NCI-H526 (cell line): Measurements from ENCODE around the gene ALS2.
"Not testable (repeated sequence)": the region's sequence is repeated elsewhere in the genome, so short reads cannot be mapped to it uniquely, and the experiment has no call there.

ENCODE experiments used
- DNase-seq, 2 experiments: peaks; one replicate each; lab custom pipeline; 2025; lab: John Stamatoyannopoulos, UW

The ALS2 gene

DNA sequence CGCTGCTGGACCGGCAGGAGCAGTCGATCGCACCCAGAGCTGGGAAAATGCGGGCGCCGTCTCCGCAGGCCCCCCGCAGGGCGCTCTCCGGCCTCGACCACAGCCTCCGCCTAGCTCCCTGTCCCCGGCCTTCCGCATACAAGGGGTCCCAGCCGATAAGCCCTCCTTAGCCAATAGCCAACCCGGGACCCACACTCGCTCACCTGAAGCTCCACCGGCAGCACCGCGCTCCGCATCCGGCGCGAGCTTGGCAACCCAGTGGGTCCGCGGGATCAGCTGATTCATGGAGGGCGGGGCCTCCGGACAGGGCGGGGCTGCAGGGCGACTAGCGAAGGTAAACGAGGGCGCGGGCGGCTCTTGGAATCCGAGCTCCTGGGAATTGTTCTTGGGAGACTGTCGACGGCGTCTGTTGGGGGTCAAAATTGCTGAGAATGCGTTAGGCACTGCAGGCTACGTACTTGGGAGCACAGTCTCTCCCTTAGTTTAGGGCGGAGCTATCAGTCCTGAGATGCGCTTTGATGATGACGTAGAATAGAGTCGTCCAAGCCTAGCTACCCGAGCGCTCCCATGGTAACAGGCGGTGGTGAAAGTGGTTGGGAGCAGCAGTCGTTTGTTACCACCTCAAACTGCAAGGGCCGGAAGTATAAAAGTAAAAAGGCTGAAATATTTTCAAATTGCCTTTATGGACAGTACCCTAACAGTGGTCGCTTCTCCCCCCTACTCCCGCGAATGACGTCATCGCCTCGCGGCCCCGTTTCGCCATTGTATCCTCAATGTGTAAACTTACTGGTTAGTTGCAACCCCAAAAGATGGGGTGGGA lies at the start of gene ALS2:
ALS2 (minus strand) TSS at position 260 of the 820 bp plus-strand sequence. CDS start 12,048 bp downstream, outside the sequence.
- DNase-seq, result peak; percentile 98 to 99

DNA sequence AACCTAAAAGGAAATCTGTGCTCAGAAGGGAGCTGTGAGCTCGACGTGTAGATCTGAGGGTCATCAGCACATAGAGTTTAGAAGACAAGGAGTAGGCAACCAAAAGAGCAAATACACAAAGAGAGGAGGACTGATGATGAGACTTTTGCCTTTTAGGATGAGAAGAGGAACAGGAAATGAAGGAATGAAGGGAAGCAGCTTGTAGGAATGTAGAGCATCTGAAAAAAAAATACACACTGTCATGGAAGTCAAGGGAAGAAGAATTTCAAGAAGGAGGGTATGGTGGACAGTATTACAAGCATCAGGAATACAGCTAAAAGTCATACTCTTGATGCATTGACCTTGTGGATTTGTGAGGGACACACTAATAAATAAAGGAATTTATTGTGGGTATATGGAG lies 47.5 kb upstream of the ALS2 start:
- no peak for DNase-seq

DNA sequence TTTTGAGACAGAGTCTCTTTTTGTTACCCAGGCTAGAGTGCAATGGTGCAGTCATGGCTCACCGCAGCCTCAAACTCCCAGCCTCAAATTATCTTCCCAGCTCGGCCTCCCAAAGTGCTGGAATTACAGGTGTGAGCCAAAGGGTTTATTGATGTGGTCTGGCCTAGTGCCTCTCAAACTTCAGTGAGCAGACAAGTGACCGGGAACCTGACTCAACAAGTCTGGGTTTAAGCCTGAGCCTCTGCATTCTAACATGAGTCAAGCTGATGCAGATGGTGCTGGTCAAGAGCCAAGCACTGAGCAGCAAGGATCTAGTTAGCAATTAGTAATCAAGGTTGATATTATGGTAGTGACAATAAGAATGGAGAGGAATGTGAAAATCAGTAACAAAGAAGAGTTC lies 46.9 kb upstream of the ALS2 start:
- no peak for DNase-seq

DNA sequence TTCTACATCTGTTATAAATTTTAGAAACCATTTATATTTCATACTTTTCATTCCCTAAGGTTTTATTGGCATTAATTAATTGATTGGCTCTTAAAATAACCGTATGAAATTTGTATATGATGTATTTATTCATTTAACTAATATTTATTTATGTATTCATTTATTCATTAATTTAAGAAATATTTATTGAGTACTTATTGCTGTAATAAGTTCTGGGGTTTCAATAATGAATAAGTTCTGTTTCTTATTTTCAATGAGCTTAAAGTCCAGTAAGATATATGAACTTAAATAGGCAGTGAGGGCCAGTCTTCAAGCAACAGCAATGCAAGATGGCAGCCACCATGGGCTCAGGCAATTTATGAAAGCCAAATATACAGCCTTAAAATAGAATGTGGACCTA lies 43.5 kb upstream of the ALS2 start:
- no peak for DNase-seq

GRCh38 chr2:201821080-201821479 lies 40.3 kb upstream of the ALS2 start:
- no peak for DNase-seq

DNA sequence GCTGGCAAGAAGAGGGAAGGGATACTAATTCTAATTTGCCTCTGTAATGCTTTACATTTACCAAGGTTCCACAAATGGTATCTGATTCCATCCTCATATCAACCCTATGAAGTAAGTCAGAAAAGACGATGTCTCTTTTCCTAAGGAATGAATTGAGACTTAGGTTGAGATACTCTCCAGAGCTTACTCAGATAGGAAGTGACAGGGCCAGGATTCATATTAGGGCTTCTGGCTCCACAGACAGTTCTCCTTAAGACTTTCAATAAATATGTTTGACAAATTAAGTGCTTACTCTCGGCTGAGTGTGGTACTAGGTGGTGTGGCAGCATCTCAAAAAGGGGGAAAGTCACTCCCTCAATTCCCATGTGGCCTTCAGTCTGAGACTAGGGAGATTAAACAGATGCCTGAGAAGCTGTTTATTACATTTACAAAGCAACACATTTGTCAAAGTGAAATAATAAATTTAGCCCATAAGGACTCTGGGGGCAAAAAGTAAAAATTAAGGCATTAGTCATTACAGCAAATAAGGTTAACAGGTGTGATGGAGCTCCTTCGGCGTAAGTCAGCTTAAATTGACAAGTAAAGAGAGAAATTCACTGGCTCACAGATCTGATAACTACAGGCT lies 39.8 kb upstream of the ALS2 start:
- DNase-seq, result no peak

DNA sequence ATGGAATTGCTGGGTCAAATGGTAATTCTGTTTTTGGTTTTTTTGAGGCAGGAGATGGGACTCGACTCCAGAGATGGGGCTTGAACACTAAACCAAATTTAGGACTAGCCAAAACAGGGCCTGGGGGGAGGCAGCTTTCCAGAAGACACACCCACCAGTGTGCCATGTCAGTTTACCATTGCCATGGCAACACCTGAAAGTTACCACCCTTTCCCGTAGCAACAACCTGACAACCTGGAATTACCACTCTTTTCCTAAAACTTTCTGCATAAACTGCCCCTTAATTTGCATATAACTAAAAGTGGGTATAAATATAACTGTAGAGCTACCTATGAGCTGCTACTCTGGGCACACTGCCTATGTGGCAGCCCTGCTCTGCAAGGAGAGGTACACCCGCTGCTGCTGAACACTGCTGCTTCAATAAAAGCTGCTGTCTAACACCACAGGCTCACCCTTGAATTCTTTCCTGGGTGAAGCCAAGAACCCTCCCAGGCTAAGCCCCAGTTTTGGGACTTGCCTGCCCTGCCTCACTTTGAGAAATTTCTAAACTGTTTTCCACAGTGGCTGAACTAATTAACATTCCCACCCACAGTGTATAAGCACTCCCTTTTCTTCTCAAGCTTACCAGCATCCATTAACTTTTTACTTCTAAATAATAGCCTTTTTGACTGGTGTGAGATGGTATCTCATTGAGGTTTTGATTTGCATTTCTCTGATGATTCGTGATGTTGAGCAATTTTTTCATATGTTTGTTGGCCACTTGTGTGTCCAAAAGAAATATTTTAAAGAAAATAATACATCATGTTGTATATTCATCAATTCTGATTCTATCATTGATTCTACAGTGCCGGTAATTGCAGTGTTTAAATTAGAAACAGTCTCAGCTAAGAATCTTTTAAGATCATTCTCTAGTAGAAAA lies 36.2 kb upstream of the ALS2 start:
- no peak for DNase-seq

DNA sequence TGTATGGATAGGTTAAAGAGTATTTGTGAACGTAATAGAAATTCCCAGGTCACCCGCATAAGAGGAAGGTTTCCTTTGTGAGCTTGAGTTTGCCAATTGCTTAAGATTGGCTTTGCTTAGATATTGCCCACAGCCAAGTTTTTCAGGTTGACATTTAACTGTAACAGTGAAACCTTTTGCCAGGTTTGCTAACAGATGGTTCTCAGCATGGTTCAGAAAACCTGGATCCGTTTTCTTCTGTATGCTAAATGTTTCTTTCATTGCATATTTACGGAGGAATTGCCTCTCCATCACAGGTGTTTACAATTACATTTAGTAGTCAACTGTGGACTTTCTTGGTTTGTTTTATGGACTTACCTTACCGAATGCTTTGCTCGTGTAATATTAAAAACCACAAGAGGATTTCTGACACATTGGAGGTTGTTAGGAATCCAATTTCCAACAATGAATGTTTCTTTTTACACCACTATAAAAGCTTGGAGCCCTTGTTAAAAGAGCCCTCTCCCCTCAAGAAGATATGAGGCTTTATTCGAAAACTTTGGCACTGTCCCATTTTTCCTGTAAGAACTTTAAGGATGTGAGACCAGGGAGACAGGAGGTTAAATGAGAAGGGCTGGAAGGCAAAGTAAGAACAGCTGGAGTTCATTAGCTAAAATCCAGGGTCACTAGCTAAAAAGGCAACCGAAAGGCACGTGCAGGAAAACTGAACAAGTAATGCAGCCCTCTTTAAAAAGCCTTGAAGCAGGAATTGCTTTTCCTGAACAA lies 33.4 kb upstream of the ALS2 start:
- no peak for DNase-seq

- DNase-seq, result not testable (repeated sequence)
Observed at GRCh38 chr2:201810604-201811003, 29.9 kb upstream of the ALS2 start.

DNA sequence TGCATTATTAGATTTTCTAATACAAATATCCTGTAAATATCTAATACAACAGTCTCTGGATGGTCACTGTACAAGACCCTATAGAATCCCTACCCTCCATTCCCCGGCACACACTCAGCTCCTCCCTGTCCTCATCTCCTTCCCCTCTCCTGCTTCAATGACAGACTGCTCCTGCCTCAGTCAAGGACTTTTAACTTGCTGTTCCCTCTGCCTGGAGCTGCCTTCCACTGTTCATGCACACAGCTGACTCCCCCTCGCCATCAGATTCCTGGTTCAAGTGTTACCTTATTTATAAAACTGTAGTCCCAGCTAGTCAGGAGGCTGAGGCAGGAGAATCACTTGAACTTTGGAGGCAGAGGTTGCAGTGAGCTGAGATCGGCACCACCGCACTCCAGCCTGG lies 28.9 kb upstream of the ALS2 start:
- no peak for DNase-seq

DNA sequence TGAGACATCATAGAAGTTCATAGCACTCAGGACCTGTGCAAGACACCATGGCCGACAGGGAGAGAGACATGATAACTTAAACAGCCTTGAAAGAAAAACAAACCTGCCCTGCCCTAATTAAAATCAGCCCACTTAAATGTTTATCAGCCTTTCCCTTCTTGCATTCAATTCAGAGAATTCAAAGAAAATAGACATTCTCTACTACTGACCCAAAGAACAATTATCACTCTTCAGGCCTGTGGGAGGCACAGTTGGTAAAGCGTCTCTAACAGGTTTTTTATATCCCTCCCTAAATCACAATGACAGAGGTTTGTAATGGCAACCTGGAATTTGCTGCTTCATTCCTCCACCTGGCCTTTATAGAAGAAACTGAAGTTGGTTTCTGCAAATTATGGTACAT lies 27.3 kb upstream of the ALS2 start:
- DNase-seq, result no peak

DNA sequence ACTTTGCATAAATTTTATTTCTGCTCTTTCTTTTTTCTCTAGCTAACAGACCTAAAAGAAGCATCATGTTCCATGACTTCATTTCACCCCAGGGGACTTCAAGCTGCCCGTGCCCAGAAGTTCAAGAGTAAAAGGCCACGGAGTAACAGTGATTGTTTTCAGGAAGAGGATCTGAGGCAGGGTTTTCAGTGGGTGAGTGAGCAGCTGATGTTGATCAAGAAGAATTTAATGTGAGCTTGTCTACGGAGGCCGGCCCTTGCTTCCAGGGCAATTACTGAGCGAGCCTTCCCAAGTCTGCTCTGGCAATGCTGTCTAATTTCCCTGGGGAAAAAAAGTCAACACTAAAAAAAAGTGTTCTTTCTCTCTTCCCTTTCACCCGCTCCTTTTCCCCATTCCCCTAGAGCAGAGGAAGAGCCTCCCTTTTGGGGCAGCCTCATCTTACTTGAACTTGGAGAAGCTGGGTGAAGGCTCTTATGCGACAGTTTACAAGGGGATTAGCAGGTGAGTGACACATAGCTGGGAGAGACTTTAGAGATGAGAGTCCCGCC lies 26.8 kb upstream of the ALS2 start:
- DNase-seq, result no peak

- DNase-seq, result no peak
Observed at GRCh38 chr2:201806442-201807170, 25.9 kb upstream of the ALS2 start, which contains the start of gene CDK15. Gene CDK15 (plus strand): TSS chr2:201806537. CDS start chr2:201806665, 128 bp downstream.

GRCh38 chr2:201798914-201799285 lies 18.2 kb upstream of the ALS2 start:
- not testable (repeated sequence) for DNase-seq

GRCh38 chr2:201798252-201798913 lies 17.6 kb upstream of the ALS2 start:
- no peak for DNase-seq

DNA sequence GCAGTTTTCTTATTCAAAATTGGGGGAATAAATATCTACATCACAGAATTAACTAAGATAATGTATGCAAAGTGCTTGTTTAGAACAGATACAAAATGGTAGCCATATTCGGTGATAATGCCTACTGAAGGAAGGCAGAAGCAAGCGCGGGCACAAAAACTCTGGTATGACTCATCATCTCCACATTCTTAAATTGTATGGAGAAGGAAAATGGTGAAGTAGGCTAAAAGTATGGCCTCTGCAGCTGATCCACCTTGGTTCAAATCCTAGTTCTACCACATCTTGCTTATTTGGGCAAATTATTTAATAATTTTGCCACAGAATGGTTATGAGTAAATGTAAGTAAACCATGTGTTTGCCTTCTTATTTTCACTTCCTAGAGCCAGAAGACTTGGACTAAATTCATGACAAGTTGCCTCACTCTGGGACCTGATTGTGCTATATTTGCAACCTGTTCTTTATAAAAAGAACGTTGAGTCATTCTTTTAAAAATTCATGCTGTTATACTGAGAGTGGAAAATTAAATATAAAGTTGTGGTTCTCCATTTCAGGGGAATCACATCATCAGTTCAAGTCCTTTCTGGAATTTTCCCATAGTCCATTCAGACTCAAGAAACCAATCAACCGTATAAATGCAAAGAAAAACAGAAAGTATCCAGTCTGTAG lies 16.6 kb upstream of the ALS2 start:
- no peak for DNase-seq

GRCh38 chr2:201796478-201796865 lies 15.7 kb upstream of the ALS2 start:
- DNase-seq, result no peak

GRCh38 chr2:201795607-201796477 lies 15.1 kb upstream of the ALS2 start:
- peak; percentile 3 to 55 for DNase-seq

- DNase-seq, result no peak
Observed at GRCh38 chr2:201794294-201794693, 13.6 kb upstream of the ALS2 start.
